ENCODE results near the gene LAMC3. TPM values are rescaled to one million over a fixed set of nuclear protein-coding genes. Genes with fewer than 3 reads are reported as not detected.

Gene LAMC3
- total RNA-seq, 1 experiment from 2014 or later = 4.6 TPM

- no peaks in the 10 kb centered on the region for H3K4me1 ChIP-seq (ENCODE audit: insufficient read depth, low read length)
- no peaks in the 10 kb centered on the region for H3K9me3 ChIP-seq (ENCODE audit: low read length)
- intact Hi-C loops (cut with micrococcal nuclease) = no loop called here
- H4K20me1 ChIP-seq (ENCODE audit: low read length) = no peaks in the 10 kb centered on the region
- no peak overlapping the region for H3K9ac ChIP-seq (ENCODE audit: low read length)
- H3K4me2 ChIP-seq (ENCODE audit: low read length) = no peak overlapping the region
- no peak overlapping the region for H2AFZ ChIP-seq (ENCODE audit: low read length)
- TF ChIP-seq EZH2phosphoT487 (IDR thresholded peaks at IDR 0.05; ENCODE audit: borderline replicate concordance, low read length) (no peak), EZH2 (IDR thresholded peaks at IDR 0.05; ENCODE audit: low read length, unreplicated experiment) (no peak), CTCF (conservative IDR thresholded peaks at IDR 0.05; ENCODE audit: low read depth, low read length) (no peak)
- CTCF ChIA-PET = no interaction called here
- POLR2A ChIA-PET (ENCODE audit: unreplicated experiment) = interaction anchor here (0.5 kb wide), 1 partner anchor 50 kb away, joined by 7 read pairs; no protein-coding TSS in a partner anchor
- no peak for ATAC-seq
- no peaks in the 10 kb centered on the region for H3K9me2 ChIP-seq (replicated peaks; ENCODE audit: low read length)
- no peaks in the 10 kb centered on the region for H3K79me2 ChIP-seq (ENCODE audit: low read length)
- BruUV-seq (replicated peaks) = no TSS peak
- no peaks in the 10 kb centered on the region for H3K36me3 ChIP-seq (ENCODE audit: low read depth, low read length)
- no peak for DNase-seq
- no peaks in the 10 kb centered on the region for H3K27me3 ChIP-seq (ENCODE audit: low read length)
- no peaks in the 10 kb centered on the region for H3F3A ChIP-seq (ENCODE audit: low read length, unreplicated experiment)
- H3K27ac ChIP-seq (ENCODE audit: low read length) = no peak overlapping the region
- H3K4me3 ChIP-seq (ENCODE audit: low read length) = no peak overlapping the region
These were observed 18.9 kb downstream of the LAMC3 start for GRCh38 chr9:131027872-131028179.

GRCh38 chr9:131028221-131028884 is 19.4 kb downstream of the LAMC3 start:
- no peak for DNase-seq
- no peaks in the 10 kb centered on the region for H3K9me2 ChIP-seq (replicated peaks; ENCODE audit: low read length)
- no peaks in the 10 kb centered on the region for H3K27me3 ChIP-seq (ENCODE audit: low read length)
- ATAC-seq = no peak
- no peaks in the 10 kb centered on the region for H3K36me3 ChIP-seq (ENCODE audit: low read depth, low read length)
- no TSS peak for BruUV-seq (replicated peaks)
- H3F3A ChIP-seq (ENCODE audit: low read length, unreplicated experiment) = no peaks in the 10 kb centered on the region
- H2AFZ ChIP-seq (ENCODE audit: low read length) = no peak overlapping the region
- ChIA-PET CTCF (interaction anchor here (0.5 kb wide), 1 partner anchor 19 kb away, joined by 6 read pairs; no protein-coding TSS in a partner anchor), POLR2A (ENCODE audit: unreplicated experiment) (interaction anchor here (0.5 kb wide), 1 partner anchor 51 kb away, joined by 7 read pairs; no protein-coding TSS in a partner anchor)
- H3K27ac ChIP-seq (ENCODE audit: low read length) = no peak overlapping the region
- H3K4me3 ChIP-seq (ENCODE audit: low read length) = no peak overlapping the region
- H3K4me1 ChIP-seq (ENCODE audit: insufficient read depth, low read length) = no peaks in the 10 kb centered on the region
- no peaks in the 10 kb centered on the region for H3K9me3 ChIP-seq (ENCODE audit: low read length)
- no peaks in the 10 kb centered on the region for H3K79me2 ChIP-seq (ENCODE audit: low read length)
- no peak overlapping the region for H3K9ac ChIP-seq (ENCODE audit: low read length)
- no peak overlapping the region for H3K4me2 ChIP-seq (ENCODE audit: low read length)
- H4K20me1 ChIP-seq (ENCODE audit: low read length) = no peaks in the 10 kb centered on the region
- intact Hi-C loops (cut with micrococcal nuclease) = no loop called here
- TF ChIP-seq CTCF (conservative IDR thresholded peaks at IDR 0.05; ENCODE audit: low read depth, low read length) (no peak), EZH2 (IDR thresholded peaks at IDR 0.05; ENCODE audit: low read length, unreplicated experiment) (no peak), EZH2phosphoT487 (IDR thresholded peaks at IDR 0.05; ENCODE audit: borderline replicate concordance, low read length) (no peak)

- Histone ChIP-seq H3K9ac (ENCODE audit: low read length) (no peak overlapping the region), H3K9me3 (ENCODE audit: low read length) (no peaks in the 10 kb centered on the region), H4K20me1 (ENCODE audit: low read length) (no peaks in the 10 kb centered on the region), H3K27me3 (ENCODE audit: low read length) (no peaks in the 10 kb centered on the region), H3K9me2 (replicated peaks; ENCODE audit: low read length) (no peaks in the 10 kb centered on the region), H2AFZ (ENCODE audit: low read length) (no peak overlapping the region), H3K4me2 (ENCODE audit: low read length) (no peak overlapping the region), H3K27ac (ENCODE audit: low read length) (no peak overlapping the region), H3K4me1 (ENCODE audit: insufficient read depth, low read length) (no peaks in the 10 kb centered on the region), H3F3A (ENCODE audit: low read length, unreplicated experiment) (no peaks in the 10 kb centered on the region), H3K4me3 (ENCODE audit: low read length) (no peak overlapping the region), H3K36me3 (ENCODE audit: low read depth, low read length) (no peaks in the 10 kb centered on the region), H3K79me2 (ENCODE audit: low read length) (no peaks in the 10 kb centered on the region)
- intact Hi-C loops (cut with micrococcal nuclease) = no loop called here
- no TSS peak for BruUV-seq (replicated peaks)
- CTCF ChIA-PET = interaction anchor here (0.5 kb wide), 1 partner anchor 18 kb away, joined by 6 read pairs; no protein-coding TSS in a partner anchor
- no peak for ATAC-seq
- POLR2A ChIA-PET (ENCODE audit: unreplicated experiment) = no interaction called here
- DNase-seq = no peak
- TF ChIP-seq EZH2phosphoT487 (IDR thresholded peaks at IDR 0.05; ENCODE audit: borderline replicate concordance, low read length) (no peak), EZH2 (IDR thresholded peaks at IDR 0.05; ENCODE audit: low read length, unreplicated experiment) (no peak), CTCF (conservative IDR thresholded peaks at IDR 0.05; ENCODE audit: low read depth, low read length) (no peak)
These were observed 20.1 kb downstream of the LAMC3 start for GRCh38 chr9:131028931-131029573.
